AG10803 (cell line): ENCODE data around the gene ILF2.
A peak's percentile ranks its signal among the peaks of the same experiment; 100 is the strongest.

Source experiments
- DNase-seq: peaks from one replicate; pipeline ENCODE4 v3.0.0; 2010; ENCODE audit warnings: low read depth
- H3K4me3 ChIP-seq: 2 replicates; pipeline ENCODE4 v1.5.1; 2011; ENCODE audit warnings: mild to moderate bottlenecking, low read length, control low read depth
- CTCF ChIP-seq: conservative IDR thresholded peaks from 2 replicates; pipeline ENCODE4 v1.5.1; 2011; ENCODE audit warnings: mild to moderate bottlenecking, low read length, control low read depth, inconsistent platforms

Gene ILF2

GRCh38 chr1:153616144-153616916 lies 54.5 kb downstream of the ILF2 start, which contains the start of gene S100A14:
S100A14 (minus strand) TSS chr1:153616325; CDS start chr1:153615858, 467 bp downstream.
- no peak within 1 kb of the TSS for H3K4me3 ChIP-seq
- TF ChIP-seq CTCF: no peak
- no peak for DNase-seq

- no peak for TF ChIP-seq CTCF
- H3K4me3 ChIP-seq: no peak overlapping the region
These were observed 55.4 kb downstream of the ILF2 start for GRCh38 chr1:153615406-153615805.

GRCh38 chr1:153614906-153615305 lies 55.9 kb downstream of the ILF2 start:
- TF ChIP-seq CTCF: no peak
- no peak overlapping the region for H3K4me3 ChIP-seq
- no peak for DNase-seq

More at GRCh38 chr1:153615406-153615805, 55.4 kb downstream of the ILF2 start:
- no peak for DNase-seq

GRCh38 chr1:153614189-153614900 lies 56.4 kb downstream of the ILF2 start:
- peak; percentile 38 for TF ChIP-seq CTCF
- DNase-seq: no peak
- no peak overlapping the region for H3K4me3 ChIP-seq

- DNase-seq: no peak
- H3K4me3 ChIP-seq: peak overlapping the region; percentile 95
- TF ChIP-seq CTCF: no peak
These were observed 57.4 kb downstream of the ILF2 start for GRCh38 chr1:153613406-153613805.

GRCh38 chr1:153612755-153613331 lies 58.0 kb downstream of the ILF2 start, which contains the start of gene S100A16:
S100A16 (minus strand) TSS chr1:153613137; CDS start chr1:153608151, 4,986 bp downstream.
- H3K4me3 ChIP-seq: peak within 1 kb of the TSS; percentile 95
- TF ChIP-seq CTCF: no peak
- DNase-seq: peak; percentile 73
